ENCODE measurements around the gene ZNF488. TPM values are rescaled to one million over a fixed set of nuclear protein-coding genes. Genes with fewer than 3 reads are reported as not detected.

The ZNF488 gene
- total RNA-seq, 5 donors from 2014 or later (not counting 1 experiment from before 2014, with no cell fraction given) = not detected

DNA sequence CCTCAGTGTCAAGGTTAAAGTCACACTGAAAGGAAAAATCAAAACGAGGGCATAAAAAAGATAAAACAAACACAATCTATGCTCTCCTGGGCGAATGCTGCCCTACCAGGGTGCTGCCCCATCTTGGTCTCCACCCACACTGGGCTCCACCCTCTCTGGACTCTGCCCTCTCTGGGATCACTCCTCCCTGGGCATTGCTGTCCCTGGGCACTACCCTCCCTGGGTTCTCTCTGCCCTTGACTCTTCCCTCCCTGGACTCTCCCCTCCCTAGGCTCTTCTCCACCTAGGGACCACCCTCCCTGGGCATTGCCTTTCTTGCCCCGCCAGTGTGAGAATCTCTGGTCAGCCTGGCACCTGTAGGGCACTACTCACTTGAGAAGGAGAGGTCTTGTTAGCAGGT is 53.3 kb downstream of the ZNF488 start:
- DNase-seq = no peak
- Mint-ChIP-seq H3K4me3 (no peak overlapping the region), H3K36me3 (no peaks in the 10 kb centered on the region), H3K27me3 (peaks cover 3 to 5% of the 10 kb centered on the region in 2 donors), H3K27ac (no peak overlapping the region), H3K9me3 (no peaks in the 10 kb centered on the region), H3K4me1 (no peaks in the 10 kb centered on the region)
- ChIA-PET POLR2A (no interaction called here), CTCF (no interaction called here)
- H3K27ac ChIP-seq (ENCODE audit: low read length) = no peak overlapping the region
- H3K27me3 ChIP-seq (replicated peaks in 1 of 2; ENCODE audit: control insufficient read depth in 2 of 2, extremely low read depth in 1 of 2, insufficient read depth in 2 of 2, low read length in 1 of 2) = peaks cover 0 to 7% of the 10 kb centered on the region in 2 experiments
- H3K9me3 ChIP-seq = no peaks in the 10 kb centered on the region
- H3K36me3 ChIP-seq (ENCODE audit: control insufficient read depth in 2 of 2, extremely low read depth in 1 of 2, insufficient read depth in 1 of 2, low read length in 1 of 2) = no peaks in the 10 kb centered on the region
- H3K4me3 ChIP-seq (ENCODE audit: control insufficient read depth in 1 of 2, extremely low read depth in 1 of 2, low read length in 1 of 2) = no peak overlapping the region
- H3K4me1 ChIP-seq (ENCODE audit: control insufficient read depth in 1 of 2, extremely low read depth in 1 of 2, insufficient read depth in 2 of 2, low read length in 2 of 2) = no peaks in the 10 kb centered on the region
- WGBS (ENCODE audit: insufficient coverage) = 21% methylated on average over 2 of the region's 3 CpGs
- no peak for ATAC-seq (replicated peaks in 1 of 4)

DNA sequence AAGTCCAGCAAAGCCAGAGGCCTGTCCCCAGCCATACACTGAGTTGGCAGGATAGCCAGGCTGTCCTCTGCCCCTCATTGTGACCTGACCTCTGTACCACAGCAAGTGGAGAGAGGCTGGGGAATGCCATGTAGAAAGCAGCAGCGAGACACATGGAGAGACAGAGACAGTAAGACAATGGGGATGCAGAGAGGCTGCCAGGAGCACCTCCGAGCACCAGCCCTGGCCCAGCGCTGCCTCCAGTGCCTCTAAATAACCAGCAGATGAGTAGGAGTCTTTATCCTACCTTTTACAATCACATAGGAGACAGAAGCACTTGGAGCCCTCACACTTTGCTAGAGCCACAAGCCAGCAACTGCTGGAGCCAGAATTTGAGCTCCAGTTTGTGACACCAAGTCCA is 53.7 kb downstream of the ZNF488 start:
- DNase-seq (no peak), ATAC-seq (replicated peaks in 1 of 4) (no peak)
- Histone ChIP-seq H3K27ac (ENCODE audit: low read length) (no peak overlapping the region), H3K4me3 (ENCODE audit: control insufficient read depth in 1 of 2, extremely low read depth in 1 of 2, low read length in 1 of 2) (no peak overlapping the region), H3K9me3 (no peaks in the 10 kb centered on the region), H3K27me3 (replicated peaks in 1 of 2; ENCODE audit: control insufficient read depth in 2 of 2, extremely low read depth in 1 of 2, insufficient read depth in 2 of 2, low read length in 1 of 2) (peaks cover 0 to 11% of the 10 kb centered on the region in 2 experiments), H3K4me1 (ENCODE audit: control insufficient read depth in 1 of 2, extremely low read depth in 1 of 2, insufficient read depth in 2 of 2, low read length in 2 of 2) (no peaks in the 10 kb centered on the region), H3K36me3 (ENCODE audit: control insufficient read depth in 2 of 2, extremely low read depth in 1 of 2, insufficient read depth in 1 of 2, low read length in 1 of 2) (no peaks in the 10 kb centered on the region)
- Mint-ChIP-seq H3K27me3 (peaks cover 2 to 5% of the 10 kb centered on the region in 2 donors), H3K9me3 (no peaks in the 10 kb centered on the region), H3K4me1 (no peaks in the 10 kb centered on the region), H3K4me3 (no peak overlapping the region), H3K27ac (no peak overlapping the region), H3K36me3 (no peaks in the 10 kb centered on the region)
- POLR2A ChIA-PET = no interaction called here
- WGBS (ENCODE audit: insufficient coverage) = no CpG with 5 or more reads among the region's 3 CpGs
- CTCF ChIA-PET = no interaction called here

DNA sequence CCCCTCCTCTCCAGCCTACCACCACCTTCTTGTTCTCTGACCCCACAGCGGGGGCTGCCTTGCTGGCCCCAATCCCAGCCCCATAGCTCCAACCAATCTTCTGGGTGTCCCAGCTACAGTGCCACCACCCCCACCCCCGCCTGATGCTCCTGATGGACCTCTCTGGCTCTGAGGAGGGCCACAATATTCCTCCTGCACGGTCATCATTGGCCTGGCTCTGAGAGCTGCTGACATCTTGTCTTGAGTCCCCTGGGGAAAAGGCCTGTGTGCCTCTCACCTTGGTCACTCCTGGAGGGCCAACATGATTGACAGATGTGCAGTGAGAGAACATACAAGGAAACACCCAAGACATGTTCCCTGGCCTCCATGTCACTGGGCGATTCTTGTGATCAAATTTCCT is 54.2 kb downstream of the ZNF488 start:
- ATAC-seq (replicated peaks in 1 of 4) (no peak), DNase-seq (no peak)
- Mint-ChIP-seq H3K4me1 (no peaks in the 10 kb centered on the region), H3K27me3 (peaks cover 2 to 5% of the 10 kb centered on the region in 2 donors), H3K9me3 (no peaks in the 10 kb centered on the region), H3K36me3 (no peaks in the 10 kb centered on the region), H3K4me3 (no peak overlapping the region), H3K27ac (no peak overlapping the region)
- Histone ChIP-seq H3K4me3 (ENCODE audit: control insufficient read depth in 1 of 2, extremely low read depth in 1 of 2, low read length in 1 of 2) (no peak overlapping the region), H3K4me1 (ENCODE audit: control insufficient read depth in 1 of 2, extremely low read depth in 1 of 2, insufficient read depth in 2 of 2, low read length in 2 of 2) (no peaks in the 10 kb centered on the region), H3K27ac (ENCODE audit: low read length) (no peak overlapping the region), H3K9me3 (no peaks in the 10 kb centered on the region), H3K27me3 (replicated peaks in 1 of 2; ENCODE audit: control insufficient read depth in 2 of 2, extremely low read depth in 1 of 2, insufficient read depth in 2 of 2, low read length in 1 of 2) (peaks cover 0 to 11% of the 10 kb centered on the region in 2 experiments), H3K36me3 (ENCODE audit: control insufficient read depth in 2 of 2, extremely low read depth in 1 of 2, insufficient read depth in 1 of 2, low read length in 1 of 2) (no peaks in the 10 kb centered on the region)
- WGBS (ENCODE audit: insufficient coverage) = 85% methylated on average over 4 of the region's 4 CpGs
- ChIA-PET CTCF (interaction anchor here in 1 of 2 donors (0.5 kb wide), 1 partner anchor 333 kb away, joined by 3 read pairs; no protein-coding TSS in a partner anchor), POLR2A (no interaction called here)

DNA sequence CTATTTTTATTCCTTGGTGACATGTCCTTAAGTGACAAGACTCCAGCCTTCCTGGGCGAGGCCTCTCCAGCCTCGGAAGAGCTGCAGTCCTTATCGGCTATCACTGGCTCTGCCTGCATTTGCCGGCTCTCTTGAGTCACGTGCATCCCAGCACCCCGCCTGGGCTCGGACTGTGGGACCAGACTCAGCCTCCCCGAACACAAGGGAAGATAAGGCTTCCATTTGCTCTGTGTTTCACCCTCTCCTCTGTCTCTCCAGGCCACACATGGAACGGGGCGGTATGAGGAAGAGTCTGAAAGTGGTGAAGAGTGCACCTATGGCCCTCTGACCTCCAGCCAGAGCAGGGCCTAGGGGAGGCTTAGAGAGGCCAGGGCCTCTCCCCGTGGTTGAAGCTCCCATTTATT is 57.2 kb downstream of the ZNF488 start:
- H3K27ac ChIP-seq (ENCODE audit: low read length) = no peak overlapping the region
- no peak overlapping the region for H3K27ac Mint-ChIP-seq
- no peaks in the 10 kb centered on the region for H3K9me3 Mint-ChIP-seq
- H3K4me3 Mint-ChIP-seq = no peak overlapping the region
- H3K36me3 ChIP-seq (ENCODE audit: control insufficient read depth in 2 of 2, extremely low read depth in 1 of 2, insufficient read depth in 1 of 2, low read length in 1 of 2) = no peaks in the 10 kb centered on the region
- no peaks in the 10 kb centered on the region for H3K9me3 ChIP-seq
- no peaks in the 10 kb centered on the region for H3K4me1 Mint-ChIP-seq
- ChIA-PET POLR2A (no interaction called here), CTCF (no interaction called here)
- H3K27me3 ChIP-seq (replicated peaks in 1 of 2; ENCODE audit: control insufficient read depth in 2 of 2, extremely low read depth in 1 of 2, insufficient read depth in 2 of 2, low read length in 1 of 2) = peaks cover 0 to 6% of the 10 kb centered on the region in 2 experiments
- no peak overlapping the region for H3K4me3 ChIP-seq (ENCODE audit: control insufficient read depth in 1 of 2, extremely low read depth in 1 of 2, low read length in 1 of 2)
- H3K4me1 ChIP-seq (ENCODE audit: control insufficient read depth in 1 of 2, extremely low read depth in 1 of 2, insufficient read depth in 2 of 2, low read length in 2 of 2) = no peaks in the 10 kb centered on the region
- 92% methylated on average over 5 of the region's 11 CpGs for WGBS (ENCODE audit: insufficient coverage)
- ATAC-seq (replicated peaks in 1 of 4) = no peak
- no peaks in the 10 kb centered on the region for H3K36me3 Mint-ChIP-seq
- no peak for DNase-seq
- peaks cover 0 to 3% of the 10 kb centered on the region in 2 donors for H3K27me3 Mint-ChIP-seq

- no peak overlapping the region for H3K4me3 Mint-ChIP-seq
- no peaks in the 10 kb centered on the region for H3K36me3 Mint-ChIP-seq
- no peak overlapping the region for H3K27ac Mint-ChIP-seq
- DNase-seq (no peak), ATAC-seq (replicated peaks in 1 of 4) (no peak)
- no peaks in the 10 kb centered on the region for H3K9me3 ChIP-seq
- H3K27me3 ChIP-seq (replicated peaks in 1 of 2; ENCODE audit: control insufficient read depth in 2 of 2, extremely low read depth in 1 of 2, insufficient read depth in 2 of 2, low read length in 1 of 2) = peaks cover 0 to 6% of the 10 kb centered on the region in 2 experiments
- no peaks in the 10 kb centered on the region for H3K4me1 Mint-ChIP-seq
- peaks cover 0 to 3% of the 10 kb centered on the region in 2 donors for H3K27me3 Mint-ChIP-seq
- CTCF ChIA-PET = no interaction called here
- H3K27ac ChIP-seq (ENCODE audit: low read length) = no peak overlapping the region
- no peaks in the 10 kb centered on the region for H3K9me3 Mint-ChIP-seq
- H3K36me3 ChIP-seq (ENCODE audit: control insufficient read depth in 2 of 2, extremely low read depth in 1 of 2, insufficient read depth in 1 of 2, low read length in 1 of 2) = no peaks in the 10 kb centered on the region
- POLR2A ChIA-PET = no interaction called here
- H3K4me3 ChIP-seq (ENCODE audit: control insufficient read depth in 1 of 2, extremely low read depth in 1 of 2, low read length in 1 of 2) = no peak overlapping the region
- 78% methylated on average over 5 of the region's 5 CpGs for WGBS (ENCODE audit: insufficient coverage)
- no peaks in the 10 kb centered on the region for H3K4me1 ChIP-seq (ENCODE audit: control insufficient read depth in 1 of 2, extremely low read depth in 1 of 2, insufficient read depth in 2 of 2, low read length in 2 of 2)
Measured at GRCh38 chr10:47326306-47326926, 57.7 kb downstream of the ZNF488 start.

- Mint-ChIP-seq H3K27ac (peak overlapping the region in 1 of 2 donors; percentile 28), H3K27me3 (peaks cover 0 to 2% of the 10 kb centered on the region in 2 donors), H3K9me3 (no peaks in the 10 kb centered on the region), H3K36me3 (no peaks in the 10 kb centered on the region), H3K4me3 (no peak overlapping the region), H3K4me1 (no peaks in the 10 kb centered on the region)
- Histone ChIP-seq H3K36me3 (ENCODE audit: control insufficient read depth in 2 of 2, extremely low read depth in 1 of 2, insufficient read depth in 1 of 2, low read length in 1 of 2) (no peaks in the 10 kb centered on the region), H3K27ac (ENCODE audit: low read length) (no peak overlapping the region), H3K27me3 (replicated peaks in 1 of 2; ENCODE audit: control insufficient read depth in 2 of 2, extremely low read depth in 1 of 2, insufficient read depth in 2 of 2, low read length in 1 of 2) (peaks cover 0 to 6% of the 10 kb centered on the region in 2 experiments), H3K4me1 (ENCODE audit: control insufficient read depth in 1 of 2, extremely low read depth in 1 of 2, insufficient read depth in 2 of 2, low read length in 2 of 2) (no peaks in the 10 kb centered on the region), H3K4me3 (ENCODE audit: control insufficient read depth in 1 of 2, extremely low read depth in 1 of 2, low read length in 1 of 2) (no peak overlapping the region), H3K9me3 (no peaks in the 10 kb centered on the region)
- DNase-seq (no peak), ATAC-seq (replicated peaks in 1 of 4) (no peak)
- ChIA-PET POLR2A (no interaction called here), CTCF (no interaction called here)
- WGBS (ENCODE audit: insufficient coverage) = 94% methylated on average over 23 of the region's 30 CpGs
Measured at GRCh38 chr10:47325303-47326291, 58.5 kb downstream of the ZNF488 start.
